Suprapubic skin (tissue), 3 donors: ENCODE measurements around the gene SLC39A12.

Source experiments
- CTCF ChIP-seq, 2 donors: fragments of 200-600 bp in 1 of 2; fragments of 450-650 bp in 1 of 2; sonication (generic) in 1 of 2; IDR thresholded peaks; one replicate each; pipeline ENCODE4 v1.5.1; 2016 to 2019; ENCODE audit warnings: antibody characterized with exemption in 2 of 2, mild to moderate bottlenecking in 1 of 2, moderate library complexity in 1 of 2
- EP300 ChIP-seq: sonication (generic); formaldehyde crosslinking; IDR thresholded peaks from one replicate; pipeline ENCODE4 v1.6.1; 2017; ENCODE audit warnings: antibody characterized with exemption

GRCh38 chr10:17950726-17951125, 992 bp upstream of the SLC39A12 start:
- TF ChIP-seq CTCF (IDR thresholded peaks at IDR 0.05) (no peak), EP300 (no peak)
